GM12878 (cell line): ENCODE measurements around the gene EPHB2. TPM values are rescaled to one million over a fixed set of nuclear protein-coding genes. Genes with fewer than 3 reads are reported as not detected.

Experiments used
- ATAC-seq: fragments of 200-7000 bp; cut with Tn5 transposase; 3 replicates; pipeline ENCODE4 v1.9.1; 2020; ENCODE audit warnings: mild to moderate bottlenecking, moderate library complexity
- BruUV-seq: library from RNA; stranded (reverse); fragments of 400-500 nt; replicated peaks from 2 replicates; lab custom pipeline; 2021; lab: Mats Ljungman, UMichigan
- CTCF ChIA-PET: fragments of 300-600 bp; sonication (Branson Sonifier 250); formaldehyde crosslinking; extraction: SDS; loops from one replicate; lab custom pipeline; 2021; ENCODE audit warnings: inconsistent platforms; lab: Yijun Ruan, JAX
- POLR2A ChIA-PET: fragments of 350-600 bp; formaldehyde crosslinking; extraction: SDS; loops from one replicate; lab custom pipeline; 2021; ENCODE audit warnings: inconsistent platforms; lab: Charles Lee
- RAD21 ChIA-PET: fragments of 300-600 bp; sonication (Branson Sonifier 250); formaldehyde crosslinking; loops from one replicate; lab custom pipeline; 2023; ENCODE audit warnings: antibody characterized with exemption; ENCODE audit not compliant: unreplicated experiment; lab: Charles Lee
- SMC1A ChIA-PET: fragments of 300-600 bp; sonication (Branson Sonifier 250); formaldehyde crosslinking; loops from one replicate; lab custom pipeline; 2023; ENCODE audit not compliant: unreplicated experiment, uncharacterized antibody; lab: Charles Lee
- DNase-seq: peaks from one replicate; pipeline ENCODE4 v3.0.0-alpha.2; 2011; ENCODE audit warnings: low read depth, low spot score
- FAIRE-seq: peaks from 3 replicates; lab custom pipeline; 2011; peaks lifted over from hg19 to GRCh38; lab: Jason Lieb, UNC
- H2AFZ ChIP-seq: 2 replicates; pipeline ENCODE4 v1.6.0; 2011; ENCODE audit warnings: low read depth, low read length, control low read depth; ENCODE audit not compliant: control insufficient read depth
- H3K27ac ChIP-seq: 2 replicates; pipeline ENCODE4 v1.5.1; 2011; ENCODE audit warnings: control low read depth; ENCODE audit not compliant: control insufficient read depth, insufficient read depth
- H3K27me3 ChIP-seq, 2 experiments: replicated peaks in 1 of 2; 2 replicates each; pipeline versions ENCODE4 v1.6.0 to v1.6.1; 2011; ENCODE audit warnings: low read length in 1 of 2; ENCODE audit not compliant: control insufficient read depth in 2 of 2, insufficient read depth in 2 of 2
- H3K36me3 ChIP-seq, 2 experiments: 2 replicates each; pipeline ENCODE4 v1.5.1; 2011; ENCODE audit warnings: low read length in 1 of 2; ENCODE audit not compliant: control insufficient read depth in 2 of 2, insufficient read depth in 2 of 2
- H3K4me1 ChIP-seq: 2 replicates; pipeline ENCODE4 v1.6.1; 2011; ENCODE audit warnings: mild to moderate bottlenecking, low read length, moderate library complexity, mixed read lengths; ENCODE audit not compliant: control insufficient read depth, insufficient read depth
- H3K4me2 ChIP-seq: 2 replicates; pipeline ENCODE4 v1.6.0; 2011; ENCODE audit warnings: control low read depth; ENCODE audit not compliant: control insufficient read depth, insufficient read depth
- H3K4me3 ChIP-seq: fragments of 200-600 bp; sonication (generic); 2 replicates; pipeline ENCODE4 v1.5.1; 2016
- H3K79me2 ChIP-seq: 2 replicates; pipeline ENCODE4 v1.6.0; 2011; ENCODE audit warnings: low read length; ENCODE audit not compliant: control insufficient read depth, insufficient read depth
- H3K9ac ChIP-seq: 2 replicates; pipeline ENCODE4 v1.8.0; 2011; ENCODE audit warnings: low read length, control low read depth, mixed read lengths; ENCODE audit not compliant: control insufficient read depth, insufficient read depth
- H3K9me3 ChIP-seq: replicated peaks from 3 replicates; pipeline ENCODE4 v1.5.1; 2011; ENCODE audit warnings: mild to moderate bottlenecking, low read length; ENCODE audit not compliant: control insufficient read depth, insufficient read depth
- H4K20me1 ChIP-seq: 2 replicates; pipeline ENCODE4 v1.6.0; 2011; ENCODE audit not compliant: control insufficient read depth, insufficient read depth
- ASH2L ChIP-seq: fragments of 300-600, 200-600 bp; sonication (generic); IDR thresholded peaks from 2 replicates; pipeline ENCODE4 v1.6.1; 2017; ENCODE audit warnings: low read depth, mild to moderate bottlenecking, borderline replicate concordance
- BCL11A ChIP-seq: IDR thresholded peaks from 2 replicates; pipeline ENCODE4 v1.6.1; 2011; ENCODE audit warnings: low read depth, low read length
- CBX3 ChIP-seq: fragments of 200-600 bp; sonication (generic); IDR thresholded peaks from 2 replicates; pipeline ENCODE4 v1.6.1; 2016; ENCODE audit warnings: low read depth, borderline replicate concordance
- ELK1 ChIP-seq: IDR thresholded peaks from 2 replicates; pipeline ENCODE4 v1.6.1; 2012; ENCODE audit warnings: low read depth, low read length, improper control_type of control experiment
- IKZF1 ChIP-seq: fragments of 450-650 bp; conservative IDR thresholded peaks from 2 replicates; pipeline ENCODE4 v1.6.1; 2017; ENCODE audit warnings: antibody characterized with exemption, mild to moderate bottlenecking
- KLF5 ChIP-seq: fragments of 450-650 bp; IDR thresholded peaks from 2 replicates; pipeline ENCODE4 v1.6.1; 2014; ENCODE audit warnings: mild to moderate bottlenecking; ENCODE audit not compliant: partially characterized antibody
- MYC ChIP-seq: IDR thresholded peaks from 2 replicates; pipeline ENCODE4 v1.6.1; 2011; ENCODE audit warnings: mild to moderate bottlenecking, low read length, moderate library complexity, inconsistent platforms; ENCODE audit not compliant: insufficient read depth, insufficient replicate concordance, insufficient read length, severe bottlenecking
- NR2C2 ChIP-seq: IDR thresholded peaks from 2 replicates; pipeline ENCODE4 v1.6.1; 2011; ENCODE audit warnings: borderline replicate concordance, low read depth; ENCODE audit not compliant: control insufficient read depth, insufficient read length
- NR2F1 ChIP-seq: fragments of 450-650 bp; conservative IDR thresholded peaks from 2 replicates; pipeline ENCODE4 v1.6.1; 2017; ENCODE audit warnings: mild to moderate bottlenecking
- PKNOX1 ChIP-seq: fragments of 450-650 bp; IDR thresholded peaks from 2 replicates; pipeline ENCODE4 v1.6.1; 2016; ENCODE audit warnings: mild to moderate bottlenecking
- RBBP5 ChIP-seq: fragments of 200-600 bp; sonication (generic); conservative IDR thresholded peaks from 2 replicates; pipeline ENCODE4 v1.6.1; 2016
- RCOR1 ChIP-seq: conservative IDR thresholded peaks from 2 replicates; pipeline ENCODE4 v1.6.1; 2012; ENCODE audit warnings: low read depth, low read length, improper control_type of control experiment
- REST ChIP-seq: IDR thresholded peaks from 2 replicates; pipeline ENCODE4 v1.6.1; 2012; ENCODE audit warnings: mild to moderate bottlenecking, low read depth, low read length
- RFX5 ChIP-seq: IDR thresholded peaks from 2 replicates; pipeline ENCODE4 v1.6.1; 2011; ENCODE audit warnings: low read depth, low read length, improper control_type of control experiment
- RUNX3 ChIP-seq: IDR thresholded peaks from 2 replicates; pipeline ENCODE4 v1.6.1; 2012; ENCODE audit warnings: low read length, inconsistent platforms
- STAT3 ChIP-seq: IDR thresholded peaks from 2 replicates; pipeline ENCODE4 v1.6.1; 2011; ENCODE audit warnings: low read depth, low read length, improper control_type of control experiment
- WGBS: methylation state at CpG from one replicate; pipeline ENCODE4 v1.1.6; 2016; ENCODE audit warnings: low lambda C conversion rate; ENCODE audit not compliant: insufficient replicate concordance, insufficient coverage; ENCODE audit errors: missing lambda C conversion rate; 5-methylcytosine and 5-hydroxymethylcytosine counted together
- in situ Hi-C: fragments of 300-500 bp; cut with MboI; formaldehyde crosslinking; loops from 9 replicates; pipeline ENCODE4 v1.14.3; 2018; ENCODE audit warnings: mixed read lengths
- intact Hi-C: fragments of 100-400 bp; cut with micrococcal nuclease; formaldehyde crosslinking; loops from one replicate; pipeline ENCODE4 v1.14.2; 2022; ENCODE audit not compliant: unreplicated experiment
- polyA plus RNA-seq, 11 experiments: library from polyadenylated mRNA; depleted of rRNA in 4 of 11; unstranded in 6 of 11; stranded (reverse) in 5 of 11; fragments of >200 nt; fragmentation: Nextera tagmentation in 4 of 11; fragmentation: Illumina TruSeq in 1 of 11; extraction: Ambion mirVana in 4 of 11; extraction: Trizol in 1 of 11; gene quantifications; 1 replicate in 1 of 11; 2 replicates in 10 of 11; pipeline versions ENCODE4 v1.2.1 to v1.2.3, GENCODE V29; 2011 to 2016; ENCODE audit warnings: inconsistent platforms in 2 of 11, missing spikeins in 2 of 11, low read depth in 1 of 11
- total RNA-seq, 4 experiments: library from RNA; depleted of rRNA in 3 of 4; stranded (reverse); fragments of >200 nt in 3 of 4; fragmentation: Illumina TruSeq in 1 of 4; extraction: Trizol in 1 of 4; gene quantifications; 2 replicates each; pipeline versions ENCODE4 v1.2.1 to v1.2.3, GENCODE V29; 2013 to 2021

EPHB2 gene
- total and polyA plus RNA-seq, 10 of the 15 experiments (the other 5 are each of a cell fraction or from before 2014, with no cell fraction given) = 0.13 to 3.3 (median 0.92) TPM

- peaks cover 3 to 21% of the 10 kb centered on the region in 2 experiments for H3K27me3 ChIP-seq
- no peak overlapping the region for H3K4me3 ChIP-seq
- ChIA-PET RAD21 (no interaction called here), CTCF (interaction anchor here (1.1 kb wide), 1 partner anchor 13 kb away, joined by 3 read pairs; no protein-coding TSS in a partner anchor), SMC1A (no interaction called here), POLR2A (no interaction called here)
- no peaks in the 10 kb centered on the region for H4K20me1 ChIP-seq
- H3K9ac ChIP-seq = no peak overlapping the region
- H2AFZ ChIP-seq = no peak overlapping the region
- intact Hi-C loops (no loop called here), in situ Hi-C loops (no loop called here)
- under 1% methylated on average over 20 of the region's 60 CpGs for WGBS
- H3K9me3 ChIP-seq = no peaks in the 10 kb centered on the region
- H3K79me2 ChIP-seq = no peaks in the 10 kb centered on the region
- TF ChIP-seq REST = no peak
- no peak for TF ChIP-seq RCOR1
- TF ChIP-seq KLF5 = no peak
- no peak for TF ChIP-seq NR2F1
- TF ChIP-seq MYC = no peak
- TF ChIP-seq NR2C2 = no peak
- no peak for TF ChIP-seq IKZF1
- no peak for TF ChIP-seq RFX5
- TF ChIP-seq STAT3 = no peak
- TF ChIP-seq RUNX3 = no peak
- no peak for TF ChIP-seq ELK1
- TF ChIP-seq CBX3 = no peak
- no peak for TF ChIP-seq ASH2L
- no peak for TF ChIP-seq RBBP5
- TF ChIP-seq PKNOX1 = no peak
- TF ChIP-seq BCL11A = no peak
- no peaks in the 10 kb centered on the region for H3K36me3 ChIP-seq
- no TSS peak for BruUV-seq
- ATAC-seq (no peak), DNase-seq (no peak), FAIRE-seq (no peak)
- no peak overlapping the region for H3K27ac ChIP-seq
- H3K4me1 ChIP-seq = peaks cover 29% of the 10 kb centered on the region
- H3K4me2 ChIP-seq = no peak overlapping the region
These were observed 432 bp downstream of the EPHB2 start for GRCh38 chr1:22711071-22711470.
